GM23338 (cell line): Measurements from ENCODE around the gene LOXHD1. TPM values are rescaled to one million over a fixed set of nuclear protein-coding genes. Genes with fewer than 3 reads are reported as not detected.

Experiments used
- ATAC-seq: fragments of 200-7000 bp; cut with Tn5 transposase; 3 replicates; pipeline ENCODE4 v1.9.1; 2020
- DNase-seq: peaks from one replicate; pipeline ENCODE4 v3.0.0-alpha.2; 2015; ENCODE audit warnings: low spot score
- H2AFZ ChIP-seq: fragments of 200-600 bp; sonication (generic); 2 replicates; pipeline ENCODE4 v1.8.0; 2016; ENCODE audit warnings: antibody characterized with exemption, mild to moderate bottlenecking, moderate library complexity
- H3F3A ChIP-seq: fragments of 200-600 bp; sonication (generic); replicated peaks from 2 replicates; pipeline ENCODE4 v1.8.0; 2017; ENCODE audit warnings: antibody characterized with exemption, mixed run types, low read depth
- H3K27ac ChIP-seq: fragments of 200-600 bp; sonication (generic); 2 replicates; pipeline ENCODE4 v1.6.1; 2016; ENCODE audit warnings: low read depth
- H3K27me3 ChIP-seq: fragments of 200-600 bp; sonication (generic); 2 replicates; pipeline ENCODE4 v1.8.0; 2016; ENCODE audit warnings: mild to moderate bottlenecking, mixed run types, moderate library complexity; ENCODE audit not compliant: insufficient read depth
- H3K36me3 ChIP-seq: fragments of 200-600 bp; sonication (generic); 2 replicates; pipeline ENCODE4 v1.8.0; 2016; ENCODE audit warnings: mild to moderate bottlenecking; ENCODE audit not compliant: insufficient read depth
- H3K4me1 ChIP-seq: fragments of 200-600 bp; sonication (generic); 2 replicates; pipeline ENCODE4 v1.8.0; 2016; ENCODE audit warnings: mild to moderate bottlenecking, moderate library complexity; ENCODE audit not compliant: insufficient read depth
- H3K4me2 ChIP-seq: fragments of 200-600 bp; sonication (generic); 2 replicates; pipeline ENCODE4 v1.7.1; 2017; ENCODE audit warnings: mixed run types
- H3K4me3 ChIP-seq: fragments of 200-600 bp; sonication (generic); 2 replicates; pipeline ENCODE4 v1.6.1; 2016; ENCODE audit warnings: mixed run types
- H3K79me2 ChIP-seq: fragments of 200-600 bp; sonication (generic); replicated peaks from 2 replicates; pipeline ENCODE4 v1.8.0; 2017; ENCODE audit warnings: mild to moderate bottlenecking; ENCODE audit not compliant: insufficient read depth
- H3K9me2 ChIP-seq: fragments of 200-600 bp; sonication (generic); 2 replicates; pipeline ENCODE4 v1.8.0; 2017; ENCODE audit not compliant: insufficient read depth
- H4K20me1 ChIP-seq: fragments of 200-600 bp; sonication (generic); replicated peaks from 2 replicates; pipeline ENCODE4 v1.8.0; 2017; ENCODE audit warnings: mild to moderate bottlenecking; ENCODE audit not compliant: insufficient read depth
- H3K27ac Mint-ChIP-seq: 2 replicates; pipeline ENCODE4 v1.8.0; 2020; ENCODE audit warnings: inconsistent platforms, mild to moderate bottlenecking, moderate library complexity, mixed read lengths
- H3K27me3 Mint-ChIP-seq: 3 replicates; pipeline ENCODE4 v1.8.0; 2022; ENCODE audit warnings: low read depth, mild to moderate bottlenecking, moderate library complexity, mixed read lengths, inconsistent platforms; ENCODE audit not compliant: insufficient read depth, poor library complexity
- H3K36me3 Mint-ChIP-seq: 3 replicates; pipeline ENCODE4 v1.8.0; 2021; ENCODE audit warnings: low read depth, mild to moderate bottlenecking, inconsistent platforms, moderate library complexity, mixed read lengths
- H3K4me1 Mint-ChIP-seq: 3 replicates; pipeline ENCODE4 v1.8.0; 2020; ENCODE audit warnings: mild to moderate bottlenecking, inconsistent platforms, mixed read lengths
- H3K4me3 Mint-ChIP-seq: 3 replicates; pipeline ENCODE4 v1.8.0; 2021; ENCODE audit warnings: moderate library complexity, mild to moderate bottlenecking, inconsistent platforms, mixed read lengths
- H3K9me3 Mint-ChIP-seq: 3 replicates; pipeline ENCODE4 v1.8.0; 2020; ENCODE audit warnings: moderate library complexity, mild to moderate bottlenecking, inconsistent platforms, mixed read lengths
- CREB1 ChIP-seq: fragments of 250-450 bp; sonication (Bioruptor Pico); IDR thresholded peaks from 2 replicates; pipeline ENCODE4 v1.5.0; 2020; ENCODE audit warnings: low read depth, mild to moderate bottlenecking, moderate library complexity
- CTCF ChIP-seq, 2 experiments: fragments of 200-600 bp in 1 of 2; sonication (generic) in 1 of 2; conservative IDR thresholded peaks; 2 replicates each; pipeline versions ENCODE4 v1.5.1 to v1.6.1; 2016 to 2017; ENCODE audit warnings: antibody characterized with exemption in 2 of 2, low read depth in 2 of 2, mild to moderate bottlenecking in 2 of 2, moderate library complexity in 1 of 2
- ETS1 ChIP-seq: IDR thresholded peaks from 2 replicates; pipeline ENCODE4 v1.6.1; 2016; ENCODE audit warnings: antibody characterized with exemption
- EZH2 ChIP-seq: fragments of 200-600 bp; sonication (generic); IDR thresholded peaks from one replicate; pipeline ENCODE4 v1.8.0; 2017; ENCODE audit warnings: antibody characterized with exemption, mild to moderate bottlenecking, low read depth; ENCODE audit not compliant: unreplicated experiment
- EZH2phosphoT487 ChIP-seq: fragments of 200-600 bp; sonication (generic); IDR thresholded peaks from one replicate; pipeline ENCODE4 v1.8.1; 2018; ENCODE audit warnings: antibody characterized with exemption; ENCODE audit not compliant: unreplicated experiment
- JUNB ChIP-seq: IDR thresholded peaks from one replicate; pipeline ENCODE4 v1.6.1; 2016; ENCODE audit warnings: antibody characterized with exemption; ENCODE audit not compliant: unreplicated experiment
- NANOG ChIP-seq: IDR thresholded peaks from 2 replicates; pipeline ENCODE4 v1.6.1; 2016; ENCODE audit warnings: antibody characterized with exemption, borderline replicate concordance
- POLR2AphosphoS5 ChIP-seq: IDR thresholded peaks from 2 replicates; pipeline ENCODE4 v1.6.1; 2016; ENCODE audit warnings: antibody characterized with exemption, low read depth
- REST ChIP-seq: IDR thresholded peaks from one replicate; pipeline ENCODE4 v1.6.1; 2018; ENCODE audit warnings: antibody characterized with exemption; ENCODE audit not compliant: unreplicated experiment
- STAT1 ChIP-seq: IDR thresholded peaks from one replicate; pipeline ENCODE4 v1.6.1; 2016; ENCODE audit warnings: antibody characterized with exemption; ENCODE audit not compliant: unreplicated experiment
- ZNF331 ChIP-seq: fragments of 250-450 bp; sonication (Bioruptor Pico); IDR thresholded peaks from 2 replicates; pipeline ENCODE4 v1.5.0; 2020; ENCODE audit warnings: low read depth, mild to moderate bottlenecking, moderate library complexity
- polyA plus RNA-seq: library from polyadenylated mRNA; unstranded; fragments of >200 nt; fragmentation: Nextera tagmentation; extraction: Ambion mirVana; gene quantifications from 2 replicates; pipeline ENCODE4 v1.2.1, GENCODE V29; 2016
- total RNA-seq: library from RNA; depleted of rRNA; stranded (reverse); fragments of >200 nt; shearing (Covaris generic); gene quantifications from 2 replicates; pipeline ENCODE4 v1.2.3, GENCODE V29; 2014
- TF ChIP-seq, protein P1 (sequence below): fragments of 250-450 bp; sonication (Bioruptor Pico); IDR thresholded peaks from 2 replicates; pipeline ENCODE4 v1.5.0; 2020; ENCODE audit warnings: mild to moderate bottlenecking, moderate library complexity

LOXHD1 gene
- total and polyA plus RNA-seq, 2 experiments from 2014 or later: 0.17 TPM; not detected in 1

DNA sequence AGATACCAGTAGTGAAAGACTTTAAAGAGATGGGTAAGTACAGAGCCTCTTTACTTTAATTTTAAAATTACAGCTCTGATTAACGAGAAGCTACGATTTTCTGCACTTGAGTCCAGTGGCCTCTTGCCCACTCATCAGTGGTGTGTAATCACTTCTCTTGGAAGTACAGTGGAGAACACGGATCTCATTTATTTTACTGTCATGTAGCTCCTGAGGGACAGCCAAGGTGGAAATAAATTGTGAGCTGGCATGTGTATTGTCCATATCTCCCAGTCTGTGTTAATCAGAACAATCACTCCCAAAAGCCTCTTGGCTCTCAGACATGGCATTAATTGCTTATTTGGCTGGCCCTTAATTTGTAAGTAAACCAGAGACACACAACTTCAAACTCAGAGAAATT lies 69.4 kb downstream of the LOXHD1 start (continued):
- TF ChIP-seq JUNB: no peak
- TF ChIP-seq ZNF331 (CRISPR knock-in tag): no peak
- TF ChIP-seq POLR2AphosphoS5: no peak
- no peak for TF ChIP-seq NANOG
- no peak for TF ChIP-seq STAT1
- TF ChIP-seq CTCF (conservative IDR thresholded peaks at IDR 0.05; ENCODE audit: low read depth in 2 of 2): no peak
- no peak for TF ChIP-seq REST
- TF ChIP-seq EZH2: no peak
- no peak for TF ChIP-seq ETS1
- TF ChIP-seq CREB1 (CRISPR knock-in tag): no peak
- TF ChIP-seq EZH2phosphoT487: no peak

DNA sequence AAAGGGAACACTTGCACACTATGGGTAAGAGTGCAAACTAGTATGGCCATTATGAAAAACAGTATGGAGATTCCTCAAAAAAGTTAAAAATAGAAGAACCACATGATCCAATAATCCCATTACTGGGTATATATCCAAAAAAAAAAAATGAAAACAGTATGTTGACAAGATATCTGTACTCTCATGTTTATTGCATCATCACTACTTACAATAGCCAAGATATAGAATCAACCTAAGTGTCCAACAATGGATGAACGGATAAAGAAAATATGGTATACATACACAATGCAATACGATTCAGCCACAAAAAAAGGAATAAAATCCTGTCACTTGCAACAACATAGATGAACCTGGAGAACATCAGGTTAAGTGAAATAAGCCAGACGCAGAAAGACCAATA lies 73.3 kb downstream of the LOXHD1 start:
- no peak overlapping the region for H3K4me2 ChIP-seq
- no peaks in the 10 kb centered on the region for H3K4me1 ChIP-seq
- no peaks in the 10 kb centered on the region for H3K27me3 ChIP-seq
- peaks cover 19% of the 10 kb centered on the region for H3K9me3 Mint-ChIP-seq
- peaks cover 6% of the 10 kb centered on the region for H3K27me3 Mint-ChIP-seq
- no peak overlapping the region for H3K27ac Mint-ChIP-seq
- no peak for DNase-seq
- H3K4me3 Mint-ChIP-seq: no peak overlapping the region
- no peak overlapping the region for H2AFZ ChIP-seq
- H3K9me2 ChIP-seq: 0 out of 2 replicates have a peak, but pooled peaks cover 10% of the 10 kb centered on the region
- H4K20me1 ChIP-seq: no peaks in the 10 kb centered on the region
- no peaks in the 10 kb centered on the region for H3K4me1 Mint-ChIP-seq
- H3K36me3 Mint-ChIP-seq: no peaks in the 10 kb centered on the region
- H3K4me3 ChIP-seq: no peak overlapping the region
- H3K27ac ChIP-seq: no peak overlapping the region
- ATAC-seq: no peak
- H3K79me2 ChIP-seq: no peaks in the 10 kb centered on the region
- no peaks in the 10 kb centered on the region for H3F3A ChIP-seq
- H3K36me3 ChIP-seq: no peaks in the 10 kb centered on the region
- no peak for TF ChIP-seq JUNB
- TF ChIP-seq, protein P1, sequence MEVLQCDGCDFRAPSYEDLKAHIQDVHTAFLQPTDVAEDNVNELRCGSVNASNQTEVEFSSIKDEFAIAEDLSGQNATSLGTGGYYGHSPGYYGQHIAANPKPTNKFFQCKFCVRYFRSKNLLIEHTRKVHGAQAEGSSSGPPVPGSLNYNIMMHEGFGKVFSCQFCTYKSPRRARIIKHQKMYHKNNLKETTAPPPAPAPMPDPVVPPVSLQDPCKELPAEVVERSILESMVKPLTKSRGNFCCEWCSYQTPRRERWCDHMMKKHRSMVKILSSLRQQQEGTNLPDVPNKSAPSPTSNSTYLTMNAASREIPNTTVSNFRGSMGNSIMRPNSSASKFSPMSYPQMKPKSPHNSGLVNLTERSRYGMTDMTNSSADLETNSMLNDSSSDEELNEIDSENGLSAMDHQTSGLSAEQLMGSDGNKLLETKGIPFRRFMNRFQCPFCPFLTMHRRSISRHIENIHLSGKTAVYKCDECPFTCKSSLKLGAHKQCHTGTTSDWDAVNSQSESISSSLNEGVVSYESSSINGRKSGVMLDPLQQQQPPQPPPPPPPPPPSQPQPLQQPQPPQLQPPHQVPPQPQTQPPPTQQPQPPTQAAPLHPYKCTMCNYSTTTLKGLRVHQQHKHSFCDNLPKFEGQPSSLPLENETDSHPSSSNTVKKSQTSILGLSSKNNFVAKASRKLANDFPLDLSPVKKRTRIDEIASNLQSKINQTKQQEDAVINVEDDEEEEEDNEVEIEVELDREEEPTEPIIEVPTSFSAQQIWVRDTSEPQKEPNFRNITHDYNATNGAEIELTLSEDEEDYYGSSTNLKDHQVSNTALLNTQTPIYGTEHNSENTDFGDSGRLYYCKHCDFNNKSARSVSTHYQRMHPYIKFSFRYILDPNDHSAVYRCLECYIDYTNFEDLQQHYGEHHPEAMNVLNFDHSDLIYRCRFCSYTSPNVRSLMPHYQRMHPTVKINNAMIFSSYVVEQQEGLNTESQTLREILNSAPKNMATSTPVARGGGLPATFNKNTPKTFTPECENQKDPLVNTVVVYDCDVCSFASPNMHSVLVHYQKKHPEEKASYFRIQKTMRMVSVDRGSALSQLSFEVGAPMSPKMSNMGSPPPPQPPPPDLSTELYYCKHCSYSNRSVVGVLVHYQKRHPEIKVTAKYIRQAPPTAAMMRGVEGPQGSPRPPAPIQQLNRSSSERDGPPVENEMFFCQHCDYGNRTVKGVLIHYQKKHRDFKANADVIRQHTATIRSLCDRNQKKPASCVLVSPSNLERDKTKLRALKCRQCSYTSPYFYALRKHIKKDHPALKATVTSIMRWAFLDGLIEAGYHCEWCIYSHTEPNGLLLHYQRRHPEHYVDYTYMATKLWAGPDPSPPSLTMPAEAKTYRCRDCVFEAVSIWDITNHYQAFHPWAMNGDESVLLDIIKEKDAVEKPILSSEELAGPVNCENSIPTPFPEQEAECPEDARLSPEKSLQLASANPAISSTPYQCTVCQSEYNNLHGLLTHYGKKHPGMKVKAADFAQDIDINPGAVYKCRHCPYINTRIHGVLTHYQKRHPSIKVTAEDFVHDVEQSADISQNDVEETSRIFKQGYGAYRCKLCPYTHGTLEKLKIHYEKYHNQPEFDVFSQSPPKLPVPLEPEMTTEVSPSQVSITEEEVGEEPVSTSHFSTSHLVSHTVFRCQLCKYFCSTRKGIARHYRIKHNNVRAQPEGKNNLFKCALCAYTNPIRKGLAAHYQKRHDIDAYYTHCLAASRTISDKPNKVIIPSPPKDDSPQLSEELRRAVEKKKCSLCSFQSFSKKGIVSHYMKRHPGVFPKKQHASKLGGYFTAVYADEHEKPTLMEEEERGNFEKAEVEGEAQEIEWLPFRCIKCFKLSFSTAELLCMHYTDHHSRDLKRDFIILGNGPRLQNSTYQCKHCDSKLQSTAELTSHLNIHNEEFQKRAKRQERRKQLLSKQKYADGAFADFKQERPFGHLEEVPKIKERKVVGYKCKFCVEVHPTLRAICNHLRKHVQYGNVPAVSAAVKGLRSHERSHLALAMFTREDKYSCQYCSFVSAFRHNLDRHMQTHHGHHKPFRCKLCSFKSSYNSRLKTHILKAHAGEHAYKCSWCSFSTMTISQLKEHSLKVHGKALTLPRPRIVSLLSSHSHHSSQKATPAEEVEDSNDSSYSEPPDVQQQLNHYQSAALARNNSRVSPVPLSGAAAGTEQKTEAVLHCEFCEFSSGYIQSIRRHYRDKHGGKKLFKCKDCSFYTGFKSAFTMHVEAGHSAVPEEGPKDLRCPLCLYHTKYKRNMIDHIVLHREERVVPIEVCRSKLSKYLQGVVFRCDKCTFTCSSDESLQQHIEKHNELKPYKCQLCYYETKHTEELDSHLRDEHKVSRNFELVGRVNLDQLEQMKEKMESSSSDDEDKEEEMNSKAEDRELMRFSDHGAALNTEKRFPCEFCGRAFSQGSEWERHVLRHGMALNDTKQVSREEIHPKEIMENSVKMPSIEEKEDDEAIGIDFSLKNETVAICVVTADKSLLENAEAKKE (CRISPR knock-in tag): no peak
- TF ChIP-seq ETS1: no peak
- TF ChIP-seq ZNF331 (CRISPR knock-in tag): no peak
- no peak for TF ChIP-seq EZH2
